Measurements from ENCODE around the gene BRCA2. TPM values are rescaled to one million over a fixed set of nuclear protein-coding genes. Genes with fewer than 3 reads are reported as not detected.

The BRCA2 gene
- total RNA-seq, 4 donors from 2014 or later = 0.19 to 1.0 (median 0.72) TPM

- Histone ChIP-seq H3K9me3 (no peaks in the 10 kb centered on the region), H3K27me3 (no peaks in the 10 kb centered on the region), H3K4me3 (no peak overlapping the region), H3K4me1 (no peaks in the 10 kb centered on the region), H3K36me3 (no peaks in the 10 kb centered on the region), H3K27ac (no peak overlapping the region)
- TF ChIP-seq EP300 (IDR thresholded peaks at IDR 0.05) (no peak), CTCF (IDR thresholded peaks at IDR 0.05) (no peak), POLR2AphosphoS5 (IDR thresholded peaks at IDR 0.05) (no peak)
- WGBS, 2 donors (ENCODE audit: low coverage in 1 of 2) = 83 to 94% methylated on average over 1 to 2 of the region's 2 CpGs
- no peak for ATAC-seq
These were observed 55.5 kb downstream of the BRCA2 start for GRCh38 chr13:32370805-32371204.

GRCh38 chr13:32376642-32377415 lies 61.5 kb downstream of the BRCA2 start:
- Histone ChIP-seq H3K27me3 (no peaks in the 10 kb centered on the region), H3K27ac (no peak overlapping the region), H3K36me3 (no peaks in the 10 kb centered on the region), H3K4me1 (no peaks in the 10 kb centered on the region), H3K4me3 (no peak overlapping the region), H3K9me3 (no peaks in the 10 kb centered on the region)
- no peak for ATAC-seq
- 87 to 93% methylated on average over 3 to 8 of the region's 13 CpGs for WGBS, 2 donors (ENCODE audit: low coverage in 1 of 2)
- TF ChIP-seq EP300 (IDR thresholded peaks at IDR 0.05) (no peak), POLR2AphosphoS5 (IDR thresholded peaks at IDR 0.05) (no peak), CTCF (IDR thresholded peaks at IDR 0.05) (no peak), POLR2A (IDR thresholded peaks at IDR 0.05) (no peak)

DNA sequence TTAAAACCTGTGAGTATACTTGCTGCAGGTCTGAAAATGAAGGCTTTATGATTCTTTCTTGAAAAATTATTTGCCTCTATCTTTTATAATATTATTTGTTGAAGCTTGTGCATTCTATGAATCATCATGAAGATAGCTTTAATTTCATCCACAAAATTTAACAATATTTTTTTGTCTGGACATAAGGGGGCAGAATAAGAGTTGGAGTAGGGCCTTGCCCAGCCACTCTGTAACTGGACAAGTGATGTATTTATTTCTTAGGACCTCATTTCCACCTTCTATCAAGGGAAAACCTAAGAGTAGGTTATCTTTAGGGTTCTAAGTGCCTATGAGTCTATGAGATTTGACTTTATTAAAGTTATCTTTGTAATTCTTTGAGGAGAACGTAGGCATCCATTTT lies 62.7 kb downstream of the BRCA2 start:
- Histone ChIP-seq H3K27ac (no peak overlapping the region), H3K4me3 (no peak overlapping the region), H3K36me3 (no peaks in the 10 kb centered on the region), H3K4me1 (no peaks in the 10 kb centered on the region), H3K27me3 (no peaks in the 10 kb centered on the region), H3K9me3 (no peaks in the 10 kb centered on the region)
- WGBS, 2 donors (ENCODE audit: low coverage in 1 of 2) = 82 to 90% methylated on average over 1 of the region's 1 CpG
- TF ChIP-seq EP300 (IDR thresholded peaks at IDR 0.05) (no peak), POLR2A (IDR thresholded peaks at IDR 0.05) (no peak), POLR2AphosphoS5 (IDR thresholded peaks at IDR 0.05) (no peak), CTCF (IDR thresholded peaks at IDR 0.05) (peak in 1 of 4 experiments; percentile 11)
- ATAC-seq = no peak

DNA sequence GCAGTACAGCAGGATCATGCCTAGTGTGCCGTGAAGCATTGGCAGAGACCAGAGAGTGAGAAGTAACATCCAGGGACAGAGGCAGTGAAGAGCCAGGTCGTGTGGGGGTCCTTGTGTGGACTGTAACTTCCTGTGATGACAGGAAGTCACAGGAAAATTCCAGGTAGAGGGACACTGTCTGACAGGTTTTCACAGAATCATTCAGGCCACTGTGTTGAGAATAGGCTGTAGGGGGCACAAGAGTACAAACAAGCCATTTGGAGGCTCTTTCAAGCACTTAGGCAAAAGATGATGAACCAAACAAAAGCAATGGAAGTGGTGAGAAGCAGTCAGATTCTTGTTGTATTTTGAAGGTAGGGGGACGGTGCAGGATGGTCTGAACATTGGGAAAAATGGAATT lies 66.2 kb downstream of the BRCA2 start:
- Histone ChIP-seq H3K4me3 (no peak overlapping the region), H3K9me3 (no peaks in the 10 kb centered on the region), H3K4me1 (no peaks in the 10 kb centered on the region), H3K36me3 (no peaks in the 10 kb centered on the region), H3K27ac (no peak overlapping the region), H3K27me3 (no peaks in the 10 kb centered on the region)
- ATAC-seq = no peak
- TF ChIP-seq POLR2AphosphoS5 (IDR thresholded peaks at IDR 0.05) = no peak
- peak in 3 of 4 experiments; percentile 20 to 55 (median 30) for TF ChIP-seq CTCF (IDR thresholded peaks at IDR 0.05)
- TF ChIP-seq EP300 (IDR thresholded peaks at IDR 0.05) = no peak
- TF ChIP-seq POLR2A (IDR thresholded peaks at IDR 0.05) = no peak
- 72 to 86% methylated on average over 3 of the region's 3 CpGs for WGBS, 2 donors (ENCODE audit: low coverage in 1 of 2)

All from gastroesophageal sphincter (tissue), 4 donors.